IMR-90 (cell line): ENCODE data around the gene FLACC1. TPM values are rescaled to one million over a fixed set of nuclear protein-coding genes. Genes with fewer than 3 reads are reported as not detected.

Experiments
- ATAC-seq: fragments of 200-7000 bp; cut with Tn5 transposase; 2 replicates; pipeline ENCODE4 v1.9.1; 2020; ENCODE audit warnings: low read depth, mild to moderate bottlenecking, moderate library complexity
- BruUV-seq: library from RNA; stranded (reverse); fragments of 400-500 nt; replicated peaks from 2 replicates; lab custom pipeline; 2021; lab: Mats Ljungman, UMichigan
- CTCF ChIA-PET: fragments of 300-600 bp; formaldehyde crosslinking; extraction: SDS; loops from one replicate; lab custom pipeline; 2021; ENCODE audit warnings: antibody characterized with exemption; lab: Yijun Ruan, JAX
- POLR2A ChIA-PET: fragments of 300-600 bp; sonication (Branson Sonifier 250); formaldehyde crosslinking; loops from one replicate; lab custom pipeline; 2022; ENCODE audit warnings: antibody characterized with exemption; ENCODE audit not compliant: unreplicated experiment; lab: Charles Lee
- DNase-seq: peaks from one replicate; pipeline ENCODE4 v3.0.0; 2013
- H2AFZ ChIP-seq: replicated peaks from 2 replicates; pipeline ENCODE3; 2013; ENCODE audit warnings: low read length, mild to moderate bottlenecking; ENCODE audit not compliant: poor library complexity
- H2AK5ac ChIP-seq: 2 replicates; pipeline ENCODE4 v1.6.1; 2013; ENCODE audit warnings: low read depth, low read length, inconsistent platforms
- H2AK9ac ChIP-seq: replicated peaks from 2 replicates; pipeline ENCODE3; 2013; ENCODE audit warnings: mild to moderate bottlenecking, low read depth, low read length, moderate library complexity; ENCODE audit not compliant: poor library complexity
- H2BK120ac ChIP-seq: 2 replicates; pipeline ENCODE4 v1.6.1; 2013; ENCODE audit warnings: low read depth, low read length, inconsistent platforms
- H2BK15ac ChIP-seq: 3 replicates; pipeline ENCODE4 v1.6.1; 2013; ENCODE audit warnings: low read depth, low read length, inconsistent platforms
- H2BK20ac ChIP-seq: 2 replicates; pipeline ENCODE4 v1.6.1; 2013; ENCODE audit warnings: low read depth, mild to moderate bottlenecking, inconsistent platforms, low read length, moderate library complexity
- H2BK5ac ChIP-seq: 2 replicates; pipeline ENCODE4 v1.6.1; 2013; ENCODE audit warnings: mild to moderate bottlenecking, low read depth, low read length, inconsistent platforms; ENCODE audit not compliant: poor library complexity, severe bottlenecking
- H3K14ac ChIP-seq: replicated peaks from 2 replicates; pipeline ENCODE4 v1.6.1; 2013; ENCODE audit warnings: low read depth, low read length, inconsistent platforms
- H3K18ac ChIP-seq: 2 replicates; pipeline ENCODE4 v1.6.1; 2013; ENCODE audit warnings: low read depth, low read length, control low read depth
- H3K23ac ChIP-seq: 2 replicates; pipeline ENCODE4 v1.6.1; 2013; ENCODE audit warnings: low read depth, low read length, inconsistent platforms
- H3K27ac ChIP-seq: 2 replicates; pipeline ENCODE4 v1.5.1; 2013; ENCODE audit warnings: mild to moderate bottlenecking, control low read depth, low read length; ENCODE audit not compliant: insufficient read depth
- H3K27me3 ChIP-seq: 2 replicates; pipeline ENCODE4 v1.6.1; 2013; ENCODE audit warnings: low read length; ENCODE audit not compliant: control insufficient read depth, insufficient read depth
- H3K36me3 ChIP-seq: 2 replicates; pipeline ENCODE4 v1.6.1; 2013; ENCODE audit warnings: low read length, mixed read lengths; ENCODE audit not compliant: control insufficient read depth, insufficient read depth
- H3K4ac ChIP-seq: 2 replicates; pipeline ENCODE4 v1.6.1; 2013; ENCODE audit warnings: low read depth, low read length, inconsistent platforms
- H3K4me1 ChIP-seq: 2 replicates; pipeline ENCODE4 v1.6.1; 2013; ENCODE audit warnings: low read length, mixed read lengths; ENCODE audit not compliant: control insufficient read depth, insufficient read depth
- H3K4me2 ChIP-seq: 2 replicates; pipeline ENCODE4 v1.6.1; 2013; ENCODE audit warnings: low read depth, mild to moderate bottlenecking, control low read depth, low read length, moderate library complexity
- H3K4me3 ChIP-seq: 2 replicates; pipeline ENCODE4 v1.5.1; 2013; ENCODE audit warnings: low read depth, mild to moderate bottlenecking, control low read depth, low read length, moderate library complexity; ENCODE audit not compliant: insufficient read depth
- H3K56ac ChIP-seq: 2 replicates; pipeline ENCODE4 v1.6.1; 2013; ENCODE audit warnings: low read length, inconsistent platforms; ENCODE audit not compliant: insufficient read depth; ENCODE audit errors: extremely low read depth
- H3K79me1 ChIP-seq, 2 experiments: 2 replicates each; pipeline ENCODE4 v1.6.1; 2013; ENCODE audit warnings: low read length in 2 of 2, inconsistent platforms in 1 of 2, low read depth in 1 of 2
- H3K9ac ChIP-seq: 2 replicates; pipeline ENCODE4 v1.6.1; 2013; ENCODE audit warnings: low read depth, low read length, control low read depth
- H3K9me1 ChIP-seq: 2 replicates; pipeline ENCODE4 v1.6.1; 2013; ENCODE audit warnings: low read length, inconsistent platforms; ENCODE audit not compliant: insufficient read depth
- H3K9me3 ChIP-seq: 2 replicates; pipeline ENCODE4 v1.6.1; 2013; ENCODE audit warnings: low read length; ENCODE audit not compliant: control insufficient read depth, insufficient read depth
- H4K20me1 ChIP-seq: 2 replicates; pipeline ENCODE4 v1.6.1; 2013; ENCODE audit warnings: low read length, inconsistent platforms; ENCODE audit not compliant: insufficient read depth
- H4K5ac ChIP-seq: 2 replicates; pipeline ENCODE4 v1.6.1; 2013; ENCODE audit warnings: mild to moderate bottlenecking, low read depth, low read length, control low read depth
- H4K8ac ChIP-seq, 2 experiments: 2 replicates each; pipeline ENCODE4 v1.6.1; 2013; ENCODE audit warnings: low read depth in 2 of 2, low read length in 2 of 2, control low read depth in 1 of 2, inconsistent platforms in 1 of 2
- H4K91ac ChIP-seq: 2 replicates; pipeline ENCODE4 v1.6.1; 2013; ENCODE audit warnings: low read depth, low read length, inconsistent platforms; ENCODE audit not compliant: insufficient read depth
- BHLHE40 ChIP-seq: fragments of 150-350 bp; IDR thresholded peaks from 2 replicates; pipeline ENCODE4 v1.6.1; 2016; ENCODE audit warnings: mild to moderate bottlenecking, low read depth, low read length
- CEBPB ChIP-seq: IDR thresholded peaks from 2 replicates; pipeline ENCODE4 v1.6.1; 2012; ENCODE audit warnings: low read depth, low read length, improper control_type of control experiment
- CHD1 ChIP-seq: IDR thresholded peaks from 2 replicates; pipeline ENCODE4 v1.6.1; 2012; ENCODE audit warnings: low read depth, low read length, improper control_type of control experiment
- FOS ChIP-seq: fragments of 150-350 bp; IDR thresholded peaks from 2 replicates; pipeline ENCODE4 v1.6.1; 2016; ENCODE audit warnings: low read depth, low read length
- MAFK ChIP-seq: IDR thresholded peaks from 2 replicates; pipeline ENCODE4 v1.6.1; 2012; ENCODE audit warnings: low read depth, low read length, improper control_type of control experiment
- MAZ ChIP-seq: IDR thresholded peaks from 2 replicates; pipeline ENCODE4 v1.6.1; 2012; ENCODE audit warnings: low read depth, mild to moderate bottlenecking, low read length, improper control_type of control experiment, moderate library complexity, borderline replicate concordance
- MXI1 ChIP-seq: IDR thresholded peaks from 2 replicates; pipeline ENCODE4 v1.6.1; 2012; ENCODE audit warnings: low read depth, mild to moderate bottlenecking, low read length, moderate library complexity, borderline replicate concordance
- NFE2L2 ChIP-seq: fragments of 150-350 bp; IDR thresholded peaks from 2 replicates; pipeline ENCODE4 v1.6.1; 2016; ENCODE audit warnings: low read depth, mild to moderate bottlenecking, low read length
- POLR2A ChIP-seq: IDR thresholded peaks from 2 replicates; pipeline ENCODE4 v1.6.1; 2012; ENCODE audit warnings: mild to moderate bottlenecking, low read depth, low read length
- RAD21 ChIP-seq: IDR thresholded peaks from 2 replicates; pipeline ENCODE4 v1.6.1; 2012; ENCODE audit warnings: low read length, improper control_type of control experiment
- RCOR1 ChIP-seq: IDR thresholded peaks from 2 replicates; pipeline ENCODE4 v1.6.1; 2012; ENCODE audit warnings: mild to moderate bottlenecking, low read length, improper control_type of control experiment; ENCODE audit not compliant: insufficient replicate concordance
- RFX5 ChIP-seq: IDR thresholded peaks from 2 replicates; pipeline ENCODE4 v1.8.0; 2012; ENCODE audit warnings: low read depth, mild to moderate bottlenecking, low read length, moderate library complexity
- SMC3 ChIP-seq: fragments of 150-350 bp; IDR thresholded peaks from 2 replicates; pipeline ENCODE4 v1.6.1; 2016; ENCODE audit warnings: low read depth, mild to moderate bottlenecking, antibody characterized with exemption, low read length, moderate library complexity
- USF2 ChIP-seq: fragments of 150-350 bp; IDR thresholded peaks from 2 replicates; pipeline ENCODE4 v1.6.1; 2017; ENCODE audit warnings: mild to moderate bottlenecking, antibody characterized with exemption, low read length, low read depth
- WGBS, 2 experiments: methylation state at CpG; one replicate each; pipeline versions ENCODE4 v1.1.5 to v1.1.7; 2013; ENCODE audit warnings: missing lambda C conversion rate in 2 of 2; ENCODE audit not compliant: insufficient read length in 1 of 2; ENCODE audit errors: extremely low coverage in 2 of 2; 5-methylcytosine and 5-hydroxymethylcytosine counted together
- dilution Hi-C: fragments of 300-500 bp; cut with HindIII; formaldehyde crosslinking; loops from one replicate; pipeline ENCODE4 v1.14.3; 2018; ENCODE audit warnings: low sequenced_read_pairs; ENCODE audit not compliant: unreplicated experiment
- in situ Hi-C: fragments of 300-500 bp; cut with MboI; formaldehyde crosslinking; loops from 3 replicates; pipeline ENCODE4 v1.14.3; 2019; ENCODE audit warnings: low sequenced_read_pairs, inconsistent platforms, mixed read lengths
- intact Hi-C: fragments of 100-400 bp; cut with micrococcal nuclease; formaldehyde crosslinking; loops from 2 replicates; pipeline ENCODE4 v1.10.0; 2022
- polyA plus RNA-seq, 3 experiments: library from polyadenylated mRNA; depleted of rRNA; stranded (reverse); fragments of >200 nt; gene quantifications; 2 replicates each; pipeline ENCODE4 v1.2.3, GENCODE V29; 2012; ENCODE audit warnings: low replicate concordance in 1 of 3
- total RNA-seq: library from RNA; depleted of rRNA; stranded (reverse); fragments of >200 nt; gene quantifications from 2 replicates; pipeline ENCODE4 v1.2.3, GENCODE V29; 2012
- TF ChIP-seq, protein P1 (sequence below): conservative IDR thresholded peaks from 2 replicates; pipeline ENCODE4 v1.5.1; 2012; ENCODE audit warnings: mild to moderate bottlenecking, low read depth, low read length, improper control_type of control experiment
- TF ChIP-seq, protein P2 (sequence below): fragments of 150-350 bp; IDR thresholded peaks from 2 replicates; pipeline ENCODE4 v1.6.1; 2016; ENCODE audit warnings: low read depth, mild to moderate bottlenecking, low read length, moderate library complexity, borderline replicate concordance

FLACC1 gene
- total and polyA plus RNA-seq, 2 of the 4 experiments (the other 2 are of a cell fraction) = 0.32 to 0.54 TPM

- Histone ChIP-seq H3K27ac (no peak overlapping the region), H2AFZ (no peak overlapping the region), H3K4me3 (no peak overlapping the region), H2BK120ac (no peak overlapping the region), H3K9ac (no peak overlapping the region), H4K8ac (no peak overlapping the region), H2BK15ac (no peak overlapping the region), H3K36me3 (no peaks in the 10 kb centered on the region), H3K4me2 (no peak overlapping the region), H3K27me3 (no peaks in the 10 kb centered on the region), H4K20me1 (no peaks in the 10 kb centered on the region), H3K23ac (no peak overlapping the region), H3K79me1 (no peaks in the 10 kb centered on the region), H3K9me1 (0 out of 2 replicates have a peak, but pooled peaks cover 2% of the 10 kb centered on the region), H3K14ac (no peak overlapping the region), H2AK5ac (no peak overlapping the region), H2BK5ac (no peak overlapping the region), H3K4me1 (peaks cover 8% of the 10 kb centered on the region), H4K5ac (no peak overlapping the region), H2BK20ac (no peak overlapping the region), H3K9me3 (no peaks in the 10 kb centered on the region), H3K4ac (no peak overlapping the region), H3K56ac (no peak overlapping the region), H3K18ac (no peak overlapping the region), H4K91ac (no peak overlapping the region), H2AK9ac (no peak overlapping the region)
- dilution Hi-C loops (no loop called here), in situ Hi-C loops (no loop called here), intact Hi-C loops (loop anchor here (5.0 kb wide), 1 partner anchor 94 kb away; no protein-coding TSS in a partner anchor)
- ATAC-seq = no peak
- TF ChIP-seq MXI1 (no peak), USF2 (no peak), CHD1 (no peak), FOS (no peak), MAFK (no peak), SMC3 (no peak), BHLHE40 (no peak), RCOR1 (no peak), RAD21 (no peak), NFE2L2 (no peak), POLR2A (no peak), MAZ (no peak), CEBPB (no peak), RFX5 (no peak)
- TF ChIP-seq, protein P1, sequence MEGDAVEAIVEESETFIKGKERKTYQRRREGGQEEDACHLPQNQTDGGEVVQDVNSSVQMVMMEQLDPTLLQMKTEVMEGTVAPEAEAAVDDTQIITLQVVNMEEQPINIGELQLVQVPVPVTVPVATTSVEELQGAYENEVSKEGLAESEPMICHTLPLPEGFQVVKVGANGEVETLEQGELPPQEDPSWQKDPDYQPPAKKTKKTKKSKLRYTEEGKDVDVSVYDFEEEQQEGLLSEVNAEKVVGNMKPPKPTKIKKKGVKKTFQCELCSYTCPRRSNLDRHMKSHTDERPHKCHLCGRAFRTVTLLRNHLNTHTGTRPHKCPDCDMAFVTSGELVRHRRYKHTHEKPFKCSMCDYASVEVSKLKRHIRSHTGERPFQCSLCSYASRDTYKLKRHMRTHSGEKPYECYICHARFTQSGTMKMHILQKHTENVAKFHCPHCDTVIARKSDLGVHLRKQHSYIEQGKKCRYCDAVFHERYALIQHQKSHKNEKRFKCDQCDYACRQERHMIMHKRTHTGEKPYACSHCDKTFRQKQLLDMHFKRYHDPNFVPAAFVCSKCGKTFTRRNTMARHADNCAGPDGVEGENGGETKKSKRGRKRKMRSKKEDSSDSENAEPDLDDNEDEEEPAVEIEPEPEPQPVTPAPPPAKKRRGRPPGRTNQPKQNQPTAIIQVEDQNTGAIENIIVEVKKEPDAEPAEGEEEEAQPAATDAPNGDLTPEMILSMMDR = no peak
- TF ChIP-seq, protein P2, sequence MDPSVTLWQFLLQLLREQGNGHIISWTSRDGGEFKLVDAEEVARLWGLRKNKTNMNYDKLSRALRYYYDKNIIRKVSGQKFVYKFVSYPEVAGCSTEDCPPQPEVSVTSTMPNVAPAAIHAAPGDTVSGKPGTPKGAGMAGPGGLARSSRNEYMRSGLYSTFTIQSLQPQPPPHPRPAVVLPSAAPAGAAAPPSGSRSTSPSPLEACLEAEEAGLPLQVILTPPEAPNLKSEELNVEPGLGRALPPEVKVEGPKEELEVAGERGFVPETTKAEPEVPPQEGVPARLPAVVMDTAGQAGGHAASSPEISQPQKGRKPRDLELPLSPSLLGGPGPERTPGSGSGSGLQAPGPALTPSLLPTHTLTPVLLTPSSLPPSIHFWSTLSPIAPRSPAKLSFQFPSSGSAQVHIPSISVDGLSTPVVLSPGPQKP = no peak
- POLR2A ChIA-PET = no interaction called here
- 80% methylated on average over 1 of the region's 4 CpGs; no CpG with 5 or more reads in 1 of the 2 experiments for WGBS, 2 experiments
- CTCF ChIA-PET = no interaction called here
- no TSS peak for BruUV-seq
- no peak for DNase-seq
Measured at GRCh38 chr2:201350879-201351278, 6.3 kb downstream of the FLACC1 start.
